Measurements from ENCODE around the gene EVA1C. TPM values are rescaled to one million over a fixed set of nuclear protein-coding genes. Genes with fewer than 3 reads are reported as not detected.
A peak's percentile ranks its signal among the peaks of the same experiment; 100 is the strongest.

EVA1C gene
- total and polyA plus RNA-seq, 2 donors (not counting 1 experiment from before 2014, with no cell fraction given) = 0.84 to 1.6 TPM

DNA sequence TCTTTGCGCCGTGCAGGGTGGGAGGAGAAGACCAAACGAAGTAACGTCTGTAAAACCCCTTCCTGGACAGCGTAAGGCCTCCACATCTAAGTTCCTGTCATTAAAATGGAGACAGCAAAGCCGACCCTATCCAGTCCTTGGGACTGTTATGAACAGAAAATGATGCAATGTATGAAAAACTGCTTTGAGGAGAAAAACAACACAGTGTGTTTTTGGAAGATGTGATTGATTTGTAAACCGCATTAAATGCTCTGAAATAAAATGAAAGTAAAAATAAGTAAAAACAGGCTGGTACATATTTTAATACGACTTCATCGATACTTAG lies 18.9 kb upstream of the EVA1C start:
- Mint-ChIP-seq H3K4me3 (peak overlapping the region; percentile 92), H3K4me1 (peaks cover 38% of the 10 kb centered on the region), H3K27ac (peak overlapping the region; percentile 90), H3K27me3 (peaks cover 17% of the 10 kb centered on the region), H3K9me3 (ENCODE audit: insufficient read depth) (no peaks in the 10 kb centered on the region)
- TF ChIP-seq, protein P1, sequence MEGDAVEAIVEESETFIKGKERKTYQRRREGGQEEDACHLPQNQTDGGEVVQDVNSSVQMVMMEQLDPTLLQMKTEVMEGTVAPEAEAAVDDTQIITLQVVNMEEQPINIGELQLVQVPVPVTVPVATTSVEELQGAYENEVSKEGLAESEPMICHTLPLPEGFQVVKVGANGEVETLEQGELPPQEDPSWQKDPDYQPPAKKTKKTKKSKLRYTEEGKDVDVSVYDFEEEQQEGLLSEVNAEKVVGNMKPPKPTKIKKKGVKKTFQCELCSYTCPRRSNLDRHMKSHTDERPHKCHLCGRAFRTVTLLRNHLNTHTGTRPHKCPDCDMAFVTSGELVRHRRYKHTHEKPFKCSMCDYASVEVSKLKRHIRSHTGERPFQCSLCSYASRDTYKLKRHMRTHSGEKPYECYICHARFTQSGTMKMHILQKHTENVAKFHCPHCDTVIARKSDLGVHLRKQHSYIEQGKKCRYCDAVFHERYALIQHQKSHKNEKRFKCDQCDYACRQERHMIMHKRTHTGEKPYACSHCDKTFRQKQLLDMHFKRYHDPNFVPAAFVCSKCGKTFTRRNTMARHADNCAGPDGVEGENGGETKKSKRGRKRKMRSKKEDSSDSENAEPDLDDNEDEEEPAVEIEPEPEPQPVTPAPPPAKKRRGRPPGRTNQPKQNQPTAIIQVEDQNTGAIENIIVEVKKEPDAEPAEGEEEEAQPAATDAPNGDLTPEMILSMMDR (IDR thresholded peaks at IDR 0.05) = no peak
- TF ChIP-seq EZH2 (IDR thresholded peaks at IDR 0.05; ENCODE audit: borderline replicate concordance, insufficient read depth, low read depth, low read length, poor library complexity, severe bottlenecking) = no peak
- H3K27ac ChIP-seq (ENCODE audit: low read length in 2 of 2) = peak overlapping the region; percentile 74 to 90
- H4K20me1 ChIP-seq (ENCODE audit: control insufficient read depth, insufficient read depth, low read length, poor library complexity, severe bottlenecking) = peaks cover 18% of the 10 kb centered on the region
- DNase-seq (no peak), ATAC-seq (ENCODE audit: low read depth) (no peak)
- peak overlapping the region; percentile 97 for H2AFZ ChIP-seq (ENCODE audit: insufficient read depth, low read depth, low read length, poor library complexity, severe bottlenecking)
- peaks cover 18 to 24% of the 10 kb centered on the region in 2 donors for H3K4me1 ChIP-seq (ENCODE audit: control insufficient read depth in 2 of 2, insufficient read depth in 2 of 2, low read length in 2 of 2)
- H3K9ac ChIP-seq (ENCODE audit: low read length) = peak overlapping the region; percentile 91
- H3K4me2 ChIP-seq (replicated peaks; ENCODE audit: low read depth, low read length, poor library complexity, severe bottlenecking) = peak overlapping the region; percentile 87
- intact Hi-C loops (cut with micrococcal nuclease) = loop anchor here (1.0 to 10.0 kb wide), 7 partner anchors 219 to 1521 kb away; partner anchors contain the start of genes ATP5PO, CFAP298, SCAF4 and SOD1
- CTCF ChIA-PET = no interaction called here
- peaks cover 1 to 4% of the 10 kb centered on the region in 2 experiments for H3K36me3 ChIP-seq (replicated peaks in 1 of 2; ENCODE audit: control extremely low read depth in 1 of 2, control insufficient read depth in 1 of 2, extremely low read depth in 1 of 2, insufficient read depth in 2 of 2, low read length in 1 of 2)
- WGBS (ENCODE audit: insufficient coverage) = 46% methylated on average over 6 of the region's 9 CpGs
- peaks cover 0 to 16% (median 7%) of the 10 kb centered on the region in 4 experiments for H3K27me3 ChIP-seq (replicated peaks in 1 of 4; ENCODE audit: control extremely low read depth in 1 of 4, control insufficient read depth in 3 of 4, insufficient read depth in 4 of 4, low read length in 3 of 4)
- peaks cover 0 to 9% (median 0%) of the 10 kb centered on the region in 3 donors for H3K9me3 ChIP-seq (ENCODE audit: control extremely low read depth in 1 of 3, control insufficient read depth in 2 of 3, insufficient read depth in 1 of 3, low read length in 2 of 3)
- H3K4me3 ChIP-seq (ENCODE audit: control extremely low read depth in 1 of 5, extremely low read depth in 1 of 5, insufficient read depth in 1 of 5, low read depth in 2 of 5, low read length in 4 of 5) = peak overlapping the region; percentile 67 to 99 (median 95)
- peaks cover 46% of the 10 kb centered on the region for H3K79me2 ChIP-seq (ENCODE audit: control insufficient read depth, insufficient read depth, low read length)
- POLR2A ChIA-PET = interaction anchor here (0.7 kb wide), 1 partner anchor 220 kb away, joined by 3 read pairs; no protein-coding TSS in a partner anchor

DNA sequence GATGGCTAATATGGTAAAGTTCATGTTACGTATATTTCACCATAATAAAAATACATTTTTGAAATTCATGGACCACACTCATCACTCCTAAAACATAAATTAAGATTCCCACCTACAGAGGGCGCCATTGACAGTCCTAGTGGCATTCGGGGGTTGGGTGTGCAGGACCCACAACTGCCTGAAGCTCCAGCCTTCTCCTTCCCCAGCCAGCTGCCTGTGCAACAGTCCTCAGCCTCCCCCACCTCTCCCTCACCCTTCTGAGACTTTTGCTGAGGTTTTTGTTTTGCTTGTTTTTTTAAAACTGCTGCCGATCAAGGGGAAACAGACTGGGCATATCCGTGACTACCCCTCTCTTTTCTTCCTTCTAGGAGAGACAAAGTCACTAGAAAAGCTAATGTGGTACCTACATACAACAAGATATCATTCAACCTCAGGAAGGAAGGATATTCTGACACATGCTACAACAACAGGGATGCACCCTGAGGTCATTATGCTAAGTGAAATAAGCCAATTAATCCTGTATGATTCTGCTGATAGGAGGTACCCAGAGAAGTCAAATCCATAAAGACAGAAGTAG lies 9.2 kb upstream of the EVA1C start:
- 10% methylated on average over 2 of the region's 5 CpGs for WGBS (ENCODE audit: insufficient coverage)
- ChIA-PET POLR2A (no interaction called here), CTCF (interaction anchor here (0.8 to 1.6 kb wide), 3 partner anchors 9 to 204 kb away, joined by 3 to 4 read pairs (median 3); partner anchors contain the start of gene EVA1C)
- Mint-ChIP-seq H3K9me3 (ENCODE audit: insufficient read depth) (no peaks in the 10 kb centered on the region), H3K27ac (no peak overlapping the region), H3K4me1 (no peaks in the 10 kb centered on the region), H3K4me3 (no peak overlapping the region), H3K27me3 (peaks cover 32% of the 10 kb centered on the region)
- no peaks in the 10 kb centered on the region for H3K36me3 ChIP-seq (replicated peaks in 1 of 2; ENCODE audit: control extremely low read depth in 1 of 2, control insufficient read depth in 1 of 2, extremely low read depth in 1 of 2, insufficient read depth in 2 of 2, low read length in 1 of 2)
- no peak for ATAC-seq (ENCODE audit: low read depth)
- peak; percentile 18 for DNase-seq
- H2AFZ ChIP-seq (ENCODE audit: insufficient read depth, low read depth, low read length, poor library complexity, severe bottlenecking) = no peak overlapping the region
- H3K4me3 ChIP-seq (ENCODE audit: control extremely low read depth in 1 of 5, extremely low read depth in 1 of 5, insufficient read depth in 1 of 5, low read depth in 2 of 5, low read length in 4 of 5) = no peak overlapping the region
- no peak overlapping the region for H3K9ac ChIP-seq (ENCODE audit: low read length)
- TF ChIP-seq EZH2 (IDR thresholded peaks at IDR 0.05; ENCODE audit: borderline replicate concordance, insufficient read depth, low read depth, low read length, poor library complexity, severe bottlenecking) = no peak
- TF ChIP-seq, protein P1 (IDR thresholded peaks at IDR 0.05) = no peak
- H3K79me2 ChIP-seq (ENCODE audit: control insufficient read depth, insufficient read depth, low read length) = no peaks in the 10 kb centered on the region
- intact Hi-C loops (cut with micrococcal nuclease) = no loop called here
- H3K27me3 ChIP-seq (replicated peaks in 1 of 4; ENCODE audit: control extremely low read depth in 1 of 4, control insufficient read depth in 3 of 4, insufficient read depth in 4 of 4, low read length in 3 of 4) = peaks cover 0 to 19% (median 10%) of the 10 kb centered on the region in 4 experiments
- H4K20me1 ChIP-seq (ENCODE audit: control insufficient read depth, insufficient read depth, low read length, poor library complexity, severe bottlenecking) = no peaks in the 10 kb centered on the region
- H3K27ac ChIP-seq (ENCODE audit: low read length in 2 of 2) = no peak overlapping the region
- H3K9me3 ChIP-seq (ENCODE audit: control extremely low read depth in 1 of 3, control insufficient read depth in 2 of 3, insufficient read depth in 1 of 3, low read length in 2 of 3) = peaks cover 0 to 2% (median 1%) of the 10 kb centered on the region in 3 donors
- no peak overlapping the region for H3K4me2 ChIP-seq (replicated peaks; ENCODE audit: low read depth, low read length, poor library complexity, severe bottlenecking)
- H3K4me1 ChIP-seq (ENCODE audit: control insufficient read depth in 2 of 2, insufficient read depth in 2 of 2, low read length in 2 of 2) = no peaks in the 10 kb centered on the region
